GM19023 (cell line): ENCODE measurements around the gene CTBP2.

Source experiments
- ATAC-seq: cut with Tn5 transposase; IDR thresholded peaks from one replicate; pipeline ENCODE4 v1.9.1; 2021; ENCODE audit warnings: mild to moderate bottlenecking, moderate library complexity; ENCODE audit not compliant: unreplicated experiment

The CTBP2 gene

GRCh38 chr10:125002047-125002422 lies 158.3 kb downstream of the CTBP2 start:
- ATAC-seq = no peak

- no peak for ATAC-seq
Observed at GRCh38 chr10:125001313-125002046, 158.9 kb downstream of the CTBP2 start.

- no peak for ATAC-seq
Observed at GRCh38 chr10:125000366-125001312, 159.7 kb downstream of the CTBP2 start.

- ATAC-seq = no peak
Observed at GRCh38 chr10:124999433-125000365, 160.7 kb downstream of the CTBP2 start.

GRCh38 chr10:124998624-124999291 lies 161.6 kb downstream of the CTBP2 start:
- no peak for ATAC-seq

- ATAC-seq = no peak
Observed at GRCh38 chr10:124997771-124998623, 162.4 kb downstream of the CTBP2 start.

- no peak for ATAC-seq
Observed at GRCh38 chr10:124997306-124997705, 163.1 kb downstream of the CTBP2 start.

GRCh38 chr10:124996854-124997215 lies 163.5 kb downstream of the CTBP2 start:
- no peak for ATAC-seq

- ATAC-seq = no peak
Observed at GRCh38 chr10:124996127-124996853, 164.1 kb downstream of the CTBP2 start.

GRCh38 chr10:124995605-124996004 lies 164.8 kb downstream of the CTBP2 start:
- ATAC-seq = no peak

GRCh38 chr10:124994573-124995473 lies 165.5 kb downstream of the CTBP2 start:
- ATAC-seq = no peak

- ATAC-seq = no peak
Observed at GRCh38 chr10:124993736-124994451, 166.5 kb downstream of the CTBP2 start.

GRCh38 chr10:124993345-124993708 lies 167.0 kb downstream of the CTBP2 start:
- ATAC-seq = no peak

GRCh38 chr10:124992462-124993344 lies 167.7 kb downstream of the CTBP2 start:
- no peak for ATAC-seq

- ATAC-seq = no peak
Observed at GRCh38 chr10:124991835-124992234, 168.5 kb downstream of the CTBP2 start.
